ENCODE data around the gene CMIP.

DNA sequence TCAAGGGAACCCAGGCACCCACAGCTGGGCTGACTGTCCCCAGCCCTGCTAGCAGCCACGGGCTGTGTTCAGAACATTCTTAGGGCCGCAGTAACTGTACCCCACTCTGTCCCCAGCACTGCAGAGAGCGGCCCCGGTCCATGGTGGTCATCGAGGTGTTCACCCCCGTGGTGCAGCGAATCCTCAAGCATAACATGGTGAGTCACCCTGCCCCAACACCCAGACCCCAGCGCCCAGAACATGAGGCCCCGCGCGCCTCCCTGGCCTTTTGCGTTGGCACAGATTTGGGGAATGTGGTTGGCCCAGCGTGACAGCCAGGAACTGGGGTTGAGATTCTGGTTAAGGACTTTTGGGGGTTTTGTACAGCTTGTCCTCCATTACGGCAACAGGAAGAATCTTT is 219.5 kb downstream of the CMIP start:
- TF ChIP-seq POLR2AphosphoS5 (IDR thresholded peaks at IDR 0.05; ENCODE audit: low read depth, low read length) (no peak), PBX3 (IDR thresholded peaks at IDR 0.05) (no peak), FOSL2 (IDR thresholded peaks at IDR 0.05; ENCODE audit: borderline replicate concordance, low read depth) (no peak), USF2 (IDR thresholded peaks at IDR 0.05; ENCODE audit: borderline replicate concordance, low read depth, low read length) (no peak), TAF1 (IDR thresholded peaks at IDR 0.05; ENCODE audit: borderline replicate concordance, low read depth, low read length) (no peak), RXRA (IDR thresholded peaks at IDR 0.05; ENCODE audit: borderline replicate concordance, low read depth) (no peak), EP300 (IDR thresholded peaks at IDR 0.05; ENCODE audit: borderline replicate concordance in 1 of 2, low read depth in 1 of 2, low read length in 1 of 2) (no peak), FOXM1 (IDR thresholded peaks at IDR 0.05; ENCODE audit: low read depth) (no peak), SIN3A (IDR thresholded peaks at IDR 0.05; ENCODE audit: borderline replicate concordance, low read depth, low read length) (no peak), EZH2phosphoT487 (IDR thresholded peaks at IDR 0.05; ENCODE audit: borderline replicate concordance, low read depth) (no peak)
- TF ChIP-seq, protein P1, sequence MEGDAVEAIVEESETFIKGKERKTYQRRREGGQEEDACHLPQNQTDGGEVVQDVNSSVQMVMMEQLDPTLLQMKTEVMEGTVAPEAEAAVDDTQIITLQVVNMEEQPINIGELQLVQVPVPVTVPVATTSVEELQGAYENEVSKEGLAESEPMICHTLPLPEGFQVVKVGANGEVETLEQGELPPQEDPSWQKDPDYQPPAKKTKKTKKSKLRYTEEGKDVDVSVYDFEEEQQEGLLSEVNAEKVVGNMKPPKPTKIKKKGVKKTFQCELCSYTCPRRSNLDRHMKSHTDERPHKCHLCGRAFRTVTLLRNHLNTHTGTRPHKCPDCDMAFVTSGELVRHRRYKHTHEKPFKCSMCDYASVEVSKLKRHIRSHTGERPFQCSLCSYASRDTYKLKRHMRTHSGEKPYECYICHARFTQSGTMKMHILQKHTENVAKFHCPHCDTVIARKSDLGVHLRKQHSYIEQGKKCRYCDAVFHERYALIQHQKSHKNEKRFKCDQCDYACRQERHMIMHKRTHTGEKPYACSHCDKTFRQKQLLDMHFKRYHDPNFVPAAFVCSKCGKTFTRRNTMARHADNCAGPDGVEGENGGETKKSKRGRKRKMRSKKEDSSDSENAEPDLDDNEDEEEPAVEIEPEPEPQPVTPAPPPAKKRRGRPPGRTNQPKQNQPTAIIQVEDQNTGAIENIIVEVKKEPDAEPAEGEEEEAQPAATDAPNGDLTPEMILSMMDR (IDR thresholded peaks at IDR 0.05): no peak
- TF ChIP-seq, protein P2, sequence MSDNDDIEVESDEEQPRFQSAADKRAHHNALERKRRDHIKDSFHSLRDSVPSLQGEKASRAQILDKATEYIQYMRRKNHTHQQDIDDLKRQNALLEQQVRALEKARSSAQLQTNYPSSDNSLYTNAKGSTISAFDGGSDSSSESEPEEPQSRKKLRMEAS (IDR thresholded peaks at IDR 0.05; ENCODE audit: low read depth): no peak
- TF ChIP-seq, protein P3, sequence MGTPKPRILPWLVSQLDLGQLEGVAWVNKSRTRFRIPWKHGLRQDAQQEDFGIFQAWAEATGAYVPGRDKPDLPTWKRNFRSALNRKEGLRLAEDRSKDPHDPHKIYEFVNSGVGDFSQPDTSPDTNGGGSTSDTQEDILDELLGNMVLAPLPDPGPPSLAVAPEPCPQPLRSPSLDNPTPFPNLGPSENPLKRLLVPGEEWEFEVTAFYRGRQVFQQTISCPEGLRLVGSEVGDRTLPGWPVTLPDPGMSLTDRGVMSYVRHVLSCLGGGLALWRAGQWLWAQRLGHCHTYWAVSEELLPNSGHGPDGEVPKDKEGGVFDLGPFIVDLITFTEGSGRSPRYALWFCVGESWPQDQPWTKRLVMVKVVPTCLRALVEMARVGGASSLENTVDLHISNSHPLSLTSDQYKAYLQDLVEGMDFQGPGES (IDR thresholded peaks at IDR 0.05; ENCODE audit: low read depth, low read length): no peak

Measured in SK-N-SH (cell line).